HG03558 (cell line): ENCODE data around the gene GRB10.

Experiments
- ATAC-seq: cut with Tn5 transposase; IDR thresholded peaks from one replicate; pipeline ENCODE4 v1.9.1; 2021; ENCODE audit warnings: moderate number of reproducible peaks; ENCODE audit not compliant: unreplicated experiment; ENCODE audit errors: extremely low read depth

GRB10 gene

GRCh38 chr7:50782375-50783208 lies at the start of gene GRB10:
GRB10 (minus strand) TSS chr7:50782896; CDS start chr7:50732322, 50,574 bp downstream.
- no peak for ATAC-seq

GRCh38 chr7:50828801-50829200 lies 46.1 kb upstream of the GRB10 start:
- no peak for ATAC-seq

GRCh38 chr7:50828116-50828515 lies 45.4 kb upstream of the GRB10 start:
- ATAC-seq: no peak

GRCh38 chr7:50827281-50827680 lies 44.6 kb upstream of the GRB10 start:
- ATAC-seq: no peak

- no peak for ATAC-seq
These were observed 43.9 kb upstream of the GRB10 start for GRCh38 chr7:50826371-50827172.

- no peak for ATAC-seq
These were observed 42.8 kb upstream of the GRB10 start for GRCh38 chr7:50825465-50825864.

- ATAC-seq: no peak
These were observed 42.2 kb upstream of the GRB10 start for GRCh38 chr7:50824882-50825281.

- ATAC-seq: no peak
These were observed 40.0 kb upstream of the GRB10 start for GRCh38 chr7:50822706-50823105.

- no peak for ATAC-seq
These were observed 39.4 kb upstream of the GRB10 start for GRCh38 chr7:50822110-50822509.

- no peak for ATAC-seq
These were observed 38.8 kb upstream of the GRB10 start for GRCh38 chr7:50821457-50822008.

- ATAC-seq: no peak
These were observed 35.6 kb upstream of the GRB10 start for GRCh38 chr7:50818324-50818723.

- ATAC-seq: no peak
These were observed 34.9 kb upstream of the GRB10 start for GRCh38 chr7:50817561-50817960.

- ATAC-seq: no peak
These were observed 32.4 kb upstream of the GRB10 start for GRCh38 chr7:50815138-50815537.

- no peak for ATAC-seq
These were observed 31.5 kb upstream of the GRB10 start for GRCh38 chr7:50814166-50814565.

- no peak for ATAC-seq
These were observed 30.3 kb upstream of the GRB10 start for GRCh38 chr7:50812841-50813475.

- no peak for ATAC-seq
These were observed 29.4 kb upstream of the GRB10 start for GRCh38 chr7:50812094-50812493.

- no peak for ATAC-seq
These were observed 25.7 kb upstream of the GRB10 start for GRCh38 chr7:50808282-50808888.

GRCh38 chr7:50807026-50807730 lies 24.5 kb upstream of the GRB10 start:
- no peak for ATAC-seq

- no peak for ATAC-seq
These were observed 23.4 kb upstream of the GRB10 start for GRCh38 chr7:50806143-50806542.
